Raji (cell line): Measurements from ENCODE around the gene RIPOR2.

Source experiments
- POLR2A ChIP-seq: IDR thresholded peaks from 2 replicates; pipeline ENCODE4 v1.6.1; 2011; ENCODE audit warnings: low read depth, low read length, control low read depth; ENCODE audit not compliant: insufficient read depth

Gene RIPOR2

DNA sequence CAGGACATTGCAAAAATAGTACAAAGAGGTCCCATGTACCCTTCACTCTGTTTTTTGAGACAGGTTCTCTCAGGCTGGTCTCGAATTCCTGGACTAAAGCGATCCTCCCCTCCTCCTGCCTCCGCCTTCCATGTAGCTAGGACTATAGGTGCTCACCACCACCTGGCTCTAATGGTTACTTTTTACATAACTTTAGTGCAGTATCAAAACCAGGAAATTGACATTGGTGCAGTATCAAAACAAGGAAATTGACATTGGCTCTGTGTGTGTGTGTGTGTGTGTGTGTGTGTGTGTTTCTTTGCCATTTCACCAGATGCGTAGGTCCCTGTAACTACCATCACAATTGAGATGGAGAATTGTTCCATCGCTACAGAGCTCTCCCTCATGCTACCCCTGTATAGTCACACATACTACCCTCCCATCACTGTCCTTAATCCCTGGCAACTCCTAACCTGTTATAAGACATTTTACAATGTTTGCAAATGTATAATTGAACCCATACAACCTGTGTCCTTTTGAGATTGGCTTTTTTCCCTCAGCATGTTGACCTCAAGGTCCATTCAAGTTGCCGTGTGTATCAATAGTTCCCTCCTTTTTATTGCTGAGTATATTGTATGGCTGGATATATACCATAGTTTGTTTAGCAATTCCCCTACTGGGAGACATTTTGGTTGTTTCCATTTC lies 28.3 kb upstream of the RIPOR2 start:
- no peak for TF ChIP-seq POLR2A

GRCh38 chr6:24963339-24963738 lies 27.6 kb upstream of the RIPOR2 start:
- no peak for TF ChIP-seq POLR2A

GRCh38 chr6:24961852-24962251 lies 26.1 kb upstream of the RIPOR2 start:
- no peak for TF ChIP-seq POLR2A

- TF ChIP-seq POLR2A, result no peak
These were observed 25.3 kb upstream of the RIPOR2 start for GRCh38 chr6:24960991-24961475.

- no peak for TF ChIP-seq POLR2A
These were observed 23.6 kb upstream of the RIPOR2 start for GRCh38 chr6:24959319-24959718.

DNA sequence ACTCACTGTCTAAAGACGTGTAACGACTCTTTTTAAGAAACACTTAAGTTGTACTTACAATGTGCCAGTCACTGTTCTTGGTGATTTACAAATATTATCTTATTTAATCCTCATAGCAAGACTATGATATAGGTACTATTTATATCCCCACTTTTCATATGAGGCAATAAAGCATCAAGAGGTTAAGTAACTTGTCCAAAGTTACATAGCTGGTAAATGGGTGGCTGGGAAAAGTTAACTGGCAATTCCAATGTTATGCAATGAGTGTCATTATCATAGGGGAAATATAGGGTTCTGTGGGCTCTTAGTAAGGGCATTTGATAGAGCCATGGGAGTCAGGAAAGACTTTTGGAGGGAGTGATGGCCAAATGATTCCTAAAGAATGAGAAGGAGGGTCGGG lies 21.4 kb upstream of the RIPOR2 start:
- no peak for TF ChIP-seq POLR2A

DNA sequence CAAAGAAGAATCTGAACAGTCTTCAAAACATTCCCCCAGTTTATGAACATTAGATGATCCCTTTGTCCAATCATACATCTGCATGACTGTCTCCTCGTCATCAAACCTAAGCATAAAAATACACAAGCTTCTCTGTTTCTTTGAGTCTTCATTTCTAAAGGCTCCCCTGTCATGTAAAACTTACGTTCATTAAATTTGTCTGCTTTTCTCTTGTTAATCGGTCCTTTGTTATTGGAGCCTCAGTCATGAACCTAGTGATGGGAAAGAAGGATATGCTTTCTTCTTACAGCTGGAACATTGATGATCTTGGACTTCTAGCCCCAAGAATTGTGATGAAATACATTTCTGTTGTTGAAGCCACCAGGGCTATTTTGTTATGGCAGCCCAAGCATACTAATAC lies 18.0 kb upstream of the RIPOR2 start:
- no peak for TF ChIP-seq POLR2A

GRCh38 chr6:24951811-24952299 lies 16.1 kb upstream of the RIPOR2 start:
- TF ChIP-seq POLR2A, result no peak

GRCh38 chr6:24950218-24950941 lies 14.6 kb upstream of the RIPOR2 start:
- no peak for TF ChIP-seq POLR2A

GRCh38 chr6:24949020-24949569 lies 13.3 kb upstream of the RIPOR2 start:
- peak; percentile 26; the same call in 1 of the 2 replicates for TF ChIP-seq POLR2A

- TF ChIP-seq POLR2A, result no peak
These were observed 11.9 kb upstream of the RIPOR2 start for GRCh38 chr6:24947636-24948035.

GRCh38 chr6:24945054-24945453 lies 9.3 kb upstream of the RIPOR2 start:
- no peak for TF ChIP-seq POLR2A

GRCh38 chr6:24943774-24944173 lies 8.0 kb upstream of the RIPOR2 start:
- no peak for TF ChIP-seq POLR2A

- TF ChIP-seq POLR2A, result no peak
These were observed 4.7 kb upstream of the RIPOR2 start for GRCh38 chr6:24940311-24940917.

DNA sequence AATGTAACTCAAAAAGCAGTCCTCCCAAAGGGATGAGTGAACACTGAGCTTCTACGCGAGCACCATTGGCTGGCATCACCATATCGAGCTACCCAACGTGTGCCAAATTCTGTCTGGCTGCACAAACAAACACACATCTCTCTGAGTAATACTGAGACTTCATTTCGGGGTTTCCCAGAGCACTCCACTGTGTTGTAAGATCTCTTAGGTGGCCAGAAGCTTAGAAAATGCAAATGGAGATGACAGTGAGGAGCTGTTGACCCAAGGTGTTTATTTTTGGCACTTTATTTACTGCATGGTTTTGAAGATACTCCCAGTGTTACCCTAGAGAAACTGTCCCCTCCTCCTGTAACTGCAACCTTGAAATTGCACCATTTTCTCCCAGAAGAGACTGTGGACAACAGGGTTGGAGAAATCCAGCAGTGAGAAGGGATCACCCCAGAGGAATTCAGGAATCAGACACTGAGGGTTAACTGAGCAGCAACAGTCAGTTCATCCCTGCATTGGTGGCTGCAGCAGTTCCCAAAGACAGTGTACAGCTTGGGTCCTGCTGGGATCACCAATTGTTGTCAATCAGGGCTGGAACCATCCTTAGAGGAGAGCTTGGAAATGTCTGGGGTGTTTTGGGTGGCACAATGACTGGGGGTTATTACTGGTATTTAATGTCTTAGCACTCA lies 1.0 kb upstream of the RIPOR2 start:
- TF ChIP-seq POLR2A, result peak; percentile 66
